K562 (cell line): ENCODE measurements around the gene HNRNPLL. TPM values are rescaled to one million over a fixed set of nuclear protein-coding genes. Genes with fewer than 3 reads are reported as not detected.

Experiments used
- ATAC-seq: fragments of 200-7000 bp; cut with Tn5 transposase; 3 replicates; pipeline ENCODE4 v1.9.1; 2020; ENCODE audit warnings: moderate library complexity
- BruUV-seq: library from RNA; stranded (reverse); fragments of 400-500 nt; replicated peaks from 2 replicates; lab custom pipeline; 2021; lab: Mats Ljungman, UMichigan
- CTCF ChIA-PET: fragments of 300-600 bp; formaldehyde crosslinking; extraction: SDS; loops from one replicate; lab custom pipeline; 2021; ENCODE audit warnings: low intra/inter-chr PET ratio; lab: Yijun Ruan, JAX
- POLR2A ChIA-PET: fragments of 300-600, 350-650 bp; sonication (Branson Sonifier 250); formaldehyde crosslinking; extraction: SDS; loops from one replicate; lab custom pipeline; 2021; ENCODE audit warnings: antibody characterized with exemption, inconsistent platforms; lab: Yijun Ruan, JAX
- DNase-seq, 4 experiments: peaks; one replicate each; pipeline versions ENCODE4 v3.0.0 to v3.0.0-alpha.2; 2011 to 2018; ENCODE audit warnings: low spot score in 3 of 4, mixed read lengths in 3 of 4; ENCODE audit errors: extremely low read depth in 1 of 4
- FAIRE-seq: peaks from 2 replicates; lab custom pipeline; 2011; peaks lifted over from hg19 to GRCh38; lab: Jason Lieb, UNC
- H2AFZ ChIP-seq: 2 replicates; pipeline ENCODE4 v1.6.0; 2011; ENCODE audit warnings: low read depth, low read length, control low read depth, inconsistent platforms
- H3K27ac ChIP-seq: fragments of 200-600 bp; 3 replicates; pipeline ENCODE4 v1.8.0; 2011; ENCODE audit warnings: low read depth, mild to moderate bottlenecking, control low read depth, inconsistent platforms, low read length, moderate library complexity, mixed read lengths; ENCODE audit errors: extremely low read depth
- H3K27me3 ChIP-seq, 2 experiments: fragments of 300-600 bp in 1 of 2; 2 replicates in 1 of 2; 3 replicates in 1 of 2; pipeline versions ENCODE4 v1.6.0 to v1.8.0; 2011; ENCODE audit warnings: inconsistent platforms in 2 of 2, low read length in 2 of 2, mild to moderate bottlenecking in 1 of 2, mixed read lengths in 1 of 2, moderate library complexity in 1 of 2; ENCODE audit not compliant: control insufficient read depth in 2 of 2, insufficient read depth in 2 of 2
- H3K36me3 ChIP-seq: fragments of 300-600 bp; 3 replicates; pipeline ENCODE4 v1.8.0; 2011; ENCODE audit warnings: mild to moderate bottlenecking, low read length, inconsistent platforms; ENCODE audit not compliant: control insufficient read depth, insufficient read depth
- H3K4me1 ChIP-seq, 2 experiments: fragments of 200-600 bp in 1 of 2; replicated peaks in 1 of 2; 2 replicates in 1 of 2; 3 replicates in 1 of 2; pipeline versions ENCODE4 v1.5.1 to v1.8.0; 2011; ENCODE audit warnings: inconsistent platforms in 2 of 2, low read length in 2 of 2, mild to moderate bottlenecking in 1 of 2, mixed read lengths in 1 of 2, moderate library complexity in 1 of 2; ENCODE audit not compliant: control insufficient read depth in 2 of 2, insufficient read depth in 2 of 2
- H3K4me2 ChIP-seq: 2 replicates; pipeline ENCODE4 v1.6.1; 2011; ENCODE audit warnings: low read length, control low read depth, inconsistent platforms, mixed read lengths; ENCODE audit not compliant: insufficient read depth
- H3K4me3 ChIP-seq: fragments of 200-600 bp; sonication (generic), shearing (Covaris generic); 2 replicates; pipeline ENCODE4 v1.5.1; 2016; ENCODE audit warnings: control low read depth, inconsistent platforms
- H3K79me2 ChIP-seq: fragments of 200-600 bp; 3 replicates; pipeline ENCODE4 v1.8.0; 2011; ENCODE audit warnings: low read length, inconsistent platforms; ENCODE audit not compliant: control insufficient read depth, insufficient read depth
- H3K9ac ChIP-seq, 2 experiments: 2 replicates each; pipeline versions ENCODE4 v1.6.0 to v1.6.1; 2011; ENCODE audit warnings: low read depth in 2 of 2, low read length in 2 of 2, control low read depth in 1 of 2, inconsistent platforms in 1 of 2, mild to moderate bottlenecking in 1 of 2, mixed read lengths in 1 of 2; ENCODE audit not compliant: insufficient read depth in 1 of 2
- H3K9me1 ChIP-seq: one replicate; pipeline ENCODE4 v1.6.0; 2011; ENCODE audit warnings: inconsistent platforms, mild to moderate bottlenecking, low read length, moderate library complexity; ENCODE audit not compliant: control insufficient read depth, insufficient read depth
- H3K9me3 ChIP-seq: replicated peaks from 2 replicates; pipeline ENCODE4 v1.5.1; 2011; ENCODE audit warnings: low read depth, low read length, inconsistent platforms; ENCODE audit not compliant: control insufficient read depth, insufficient read depth
- H4K20me1 ChIP-seq: replicated peaks from 2 replicates; pipeline ENCODE4 v1.6.1; 2011; ENCODE audit warnings: low read length, inconsistent platforms, mixed read lengths; ENCODE audit not compliant: control insufficient read depth, insufficient read depth
- ATF7 ChIP-seq: fragments of 450-650 bp; IDR thresholded peaks from 2 replicates; pipeline ENCODE4 v1.7.1; 2014; ENCODE audit warnings: mild to moderate bottlenecking, moderate library complexity
- BRD4 ChIP-seq: fragments of 200-600 bp; sonication (generic); IDR thresholded peaks from 2 replicates; pipeline ENCODE4 v1.6.1; 2017; ENCODE audit warnings: inconsistent platforms
- ELF1 ChIP-seq: fragments of 200-800 bp; sonication (Bioruptor generic); IDR thresholded peaks from 2 replicates; pipeline ENCODE4 v1.6.1; 2016; ENCODE audit warnings: missing genetic modification characterization, missing compliant biosample characterization
- HDAC1 ChIP-seq, 2 experiments: fragments of 450-650 bp; IDR thresholded peaks; 2 replicates each; pipeline ENCODE4 v1.6.1; 2016 to 2017; ENCODE audit warnings: inconsistent platforms in 1 of 2, mild to moderate bottlenecking in 1 of 2, moderate library complexity in 1 of 2
- HNRNPL ChIP-seq: fragments of 200-400 bp; formaldehyde crosslinking; IDR thresholded peaks from 2 replicates; pipeline ENCODE4 v1.6.1; 2017; ENCODE audit warnings: low read depth, mild to moderate bottlenecking, low read length
- KAT2B ChIP-seq: IDR thresholded peaks from one replicate; pipeline ENCODE4 v1.6.1; 2012; ENCODE audit warnings: low read depth, mild to moderate bottlenecking, control low read depth, inconsistent platforms, low read length, moderate library complexity
- NFATC3 ChIP-seq: fragments of 450-650 bp; IDR thresholded peaks from 2 replicates; pipeline ENCODE4 v1.6.1; 2017; ENCODE audit warnings: mild to moderate bottlenecking
- PYGO2 ChIP-seq: fragments of 450-650 bp; IDR thresholded peaks from 2 replicates; pipeline ENCODE4 v1.6.1; 2016; ENCODE audit warnings: mild to moderate bottlenecking, missing genetic modification characterization, moderate library complexity, missing compliant biosample characterization
- TAF9B ChIP-seq: fragments of 450-650 bp; IDR thresholded peaks from 2 replicates; pipeline ENCODE4 v1.6.1; 2018; ENCODE audit warnings: mild to moderate bottlenecking; ENCODE audit not compliant: partially characterized antibody
- TCFL5 ChIP-seq: fragments of 250-450 bp; sonication (Bioruptor Pico); conservative IDR thresholded peaks from 2 replicates; pipeline ENCODE4 v1.6.1; 2021; ENCODE audit warnings: mild to moderate bottlenecking, moderate library complexity, matching md5 sums
- YY1 ChIP-seq, 3 experiments: IDR thresholded peaks; 2 replicates each; pipeline ENCODE4 v1.6.1; 2011; ENCODE audit warnings: low read length in 2 of 3, mild to moderate bottlenecking in 2 of 3, moderate library complexity in 2 of 3, borderline replicate concordance in 1 of 3, control low read depth in 1 of 3, low read depth in 1 of 3; ENCODE audit not compliant: insufficient read depth in 3 of 3, insufficient replicate concordance in 2 of 3, control insufficient read depth in 1 of 3, insufficient read length in 1 of 3; ENCODE audit errors: extremely low read depth in 1 of 3
- ZEB2 ChIP-seq: fragments of 450-650 bp; IDR thresholded peaks from 2 replicates; pipeline ENCODE4 v1.6.1; 2016
- ZNF384 ChIP-seq: IDR thresholded peaks from 2 replicates; pipeline ENCODE4 v1.6.1; 2012; ENCODE audit warnings: low read depth, low read length, improper control_type of control experiment
- ZNF431 ChIP-seq: sonication (generic); formaldehyde crosslinking; IDR thresholded peaks from 2 replicates; pipeline ENCODE4 v1.8.0; 2022; ENCODE audit warnings: mild to moderate bottlenecking, missing genetic modification reagents
- ZNF707 ChIP-seq: fragments of 250-450 bp; sonication (Bioruptor Pico); conservative IDR thresholded peaks from 2 replicates; pipeline ENCODE4 v1.8.0; 2022; ENCODE audit warnings: inconsistent platforms, mild to moderate bottlenecking, moderate library complexity
- ZNF75A ChIP-seq: fragments of 450-650 bp; formaldehyde crosslinking; IDR thresholded peaks from 2 replicates; pipeline ENCODE4 v1.4.0; 2020; ENCODE audit warnings: mild to moderate bottlenecking
- WGBS: fragments of 100-300 bp; shearing (Covaris generic); methylation state at CpG from one replicate; pipeline ENCODE4 v1.1.6; 2016; ENCODE audit warnings: low coverage, mixed read lengths; ENCODE audit not compliant: insufficient coverage; ENCODE audit errors: missing lambda C conversion rate; 5-methylcytosine and 5-hydroxymethylcytosine counted together
- in situ Hi-C: fragments of 300-500 bp; cut with MboI; formaldehyde crosslinking; loops from 4 replicates; pipeline ENCODE4 v1.15.0; 2018; ENCODE audit warnings: inconsistent platforms, mixed read lengths
- intact Hi-C: fragments of 100-400 bp; cut with micrococcal nuclease; formaldehyde crosslinking; loops from 2 replicates; pipeline ENCODE4 v1.14.2; 2022
- polyA plus RNA-seq, 8 experiments: library from polyadenylated mRNA; depleted of rRNA in 4 of 8; stranded (reverse) in 5 of 8; unstranded in 3 of 8; fragments of >200 nt; fragmentation: Nextera tagmentation in 2 of 8; fragmentation: Illumina TruSeq in 1 of 8; extraction: Ambion mirVana in 2 of 8; extraction: Trizol in 1 of 8; gene quantifications; 2 replicates each; pipeline versions ENCODE4 v1.2.1 to v1.2.3, GENCODE V29; 2011 to 2014; ENCODE audit warnings: inconsistent platforms in 1 of 8, missing spikeins in 1 of 8
- total RNA-seq, 7 experiments: library from RNA; depleted of rRNA in 6 of 7; stranded (reverse); fragments of >200 nt in 6 of 7; fragmentation: Illumina TruSeq in 2 of 7; extraction: Trizol in 2 of 7; gene quantifications; 2 replicates each; pipeline versions ENCODE4 v1.2.1 to v1.2.3, GENCODE V29; 2011 to 2021; ENCODE audit warnings: low replicate concordance in 1 of 7
- TF ChIP-seq, protein P1 (sequence below): sonication (generic); formaldehyde crosslinking; IDR thresholded peaks from 2 replicates; pipeline ENCODE4 v1.8.0; 2022; ENCODE audit warnings: missing genetic modification reagents, mild to moderate bottlenecking, moderate library complexity, borderline replicate concordance
- TF ChIP-seq, protein P2 (sequence below), 2 experiments: IDR thresholded peaks in 1 of 2; conservative IDR thresholded peaks in 1 of 2; 2 replicates each; pipeline ENCODE4 v1.6.1; 2016; ENCODE audit warnings: low read depth in 2 of 2, mild to moderate bottlenecking in 1 of 2, missing compliant biosample characterization in 1 of 2, missing genetic modification characterization in 1 of 2, moderate library complexity in 1 of 2

Gene HNRNPLL
- total and polyA plus RNA-seq, 9 of the 15 experiments (the other 6 are each of a cell fraction or from before 2014, with no cell fraction given): 19.8 to 135 (median 57.8) TPM

DNA sequence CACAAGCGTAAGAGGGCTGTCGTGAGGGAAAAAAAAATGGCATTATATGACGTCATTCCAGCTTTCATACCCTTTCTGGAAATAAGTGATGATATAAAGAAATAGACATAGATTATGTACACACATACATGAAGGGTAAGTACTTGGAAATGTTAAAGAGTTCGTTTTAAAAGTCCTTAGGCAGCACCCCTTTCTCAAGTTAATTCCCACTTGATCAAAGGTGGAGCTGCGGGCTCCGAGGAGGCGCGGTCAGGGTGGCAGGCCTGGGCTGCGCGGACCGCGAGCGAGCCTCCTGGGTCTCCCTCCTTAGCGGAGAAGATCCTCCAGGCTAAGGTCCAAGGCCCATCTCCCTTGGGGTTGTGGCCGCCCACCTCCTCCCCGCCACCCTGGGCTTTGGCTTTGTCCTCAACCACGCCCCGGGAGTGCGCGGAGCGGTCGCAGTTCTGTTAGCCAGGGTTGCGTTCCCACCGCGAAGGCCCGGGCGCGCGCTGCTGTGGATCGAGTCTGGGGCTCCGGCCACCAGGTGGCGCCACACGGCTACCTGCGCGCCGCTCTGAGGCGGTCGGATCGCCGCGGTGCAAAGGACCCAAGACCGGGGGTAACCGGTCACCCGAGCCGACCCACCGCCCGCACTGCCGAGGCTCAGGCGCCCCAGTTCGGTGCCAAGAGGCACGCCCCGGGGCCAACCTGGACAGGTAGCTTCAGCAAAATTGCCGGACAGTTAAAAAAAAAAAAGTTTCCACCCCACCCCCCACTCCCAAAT lies 66.8 kb downstream of the HNRNPLL start:
- peak overlapping the region; percentile 83 for H3K4me2 ChIP-seq
- in situ Hi-C loops (no loop called here), intact Hi-C loops (loop anchor here (2.0 to 10.0 kb wide), 4 partner anchors 205 to 691 kb away; no protein-coding TSS in a partner anchor)
- CTCF ChIA-PET: interaction anchor here (0.6 to 2.2 kb wide), 8 partner anchors 12 to 693 kb away, joined by 3 to 18 read pairs (median 4); no protein-coding TSS in a partner anchor
- H3K79me2 ChIP-seq: no peaks in the 10 kb centered on the region
- H3K9me3 ChIP-seq: no peaks in the 10 kb centered on the region
- no peaks in the 10 kb centered on the region for H3K36me3 ChIP-seq
- WGBS: 6% methylated on average over 44 of the region's 53 CpGs
- H4K20me1 ChIP-seq: no peaks in the 10 kb centered on the region; the same call in 1 of the 2 replicates
- H3K27ac ChIP-seq: no peak overlapping the region; the same call in 2 of the 3 replicates
- FAIRE-seq: no peak
- H3K4me1 ChIP-seq: peaks cover 7 to 16% of the 10 kb centered on the region in 2 experiments; a peak in 3 of 5 replicates
- peak overlapping the region; percentile 53 for H3K4me3 ChIP-seq
- peak overlapping the region; percentile 94 for H2AFZ ChIP-seq
- peak overlapping the region; percentile 61 to 88; a peak in 3 of 4 replicates for H3K9ac ChIP-seq
- DNase-seq: peak; percentile 83 to 87 (median 85)
- H3K27me3 ChIP-seq: peaks cover 19 to 40% of the 10 kb centered on the region in 2 experiments; a peak in 3 of 5 replicates
- peak; percentile 98 for ATAC-seq
- POLR2A ChIA-PET: interaction anchor here (0.6 to 1.4 kb wide), 5 partner anchors 9 to 215 kb away, joined by 3 to 5 read pairs (median 3); partner anchors contain the start of gene SRSF7
- BruUV-seq: no TSS peak
- H3K9me1 ChIP-seq: no peaks in the 10 kb centered on the region
- TF ChIP-seq, protein P1, sequence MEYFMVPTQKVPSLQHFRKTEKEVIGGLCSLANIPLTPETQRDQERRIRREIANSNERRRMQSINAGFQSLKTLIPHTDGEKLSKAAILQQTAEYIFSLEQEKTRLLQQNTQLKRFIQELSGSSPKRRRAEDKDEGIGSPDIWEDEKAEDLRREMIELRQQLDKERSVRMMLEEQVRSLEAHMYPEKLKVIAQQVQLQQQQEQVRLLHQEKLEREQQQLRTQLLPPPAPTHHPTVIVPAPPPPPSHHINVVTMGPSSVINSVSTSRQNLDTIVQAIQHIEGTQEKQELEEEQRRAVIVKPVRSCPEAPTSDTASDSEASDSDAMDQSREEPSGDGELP (CRISPR knock-in tag): peak; percentile 65; the same call in 1 of the 2 replicates
- TF ChIP-seq ELF1 (tag): no peak
- TF ChIP-seq KAT2B: no peak
- TF ChIP-seq HDAC1 (IDR thresholded peaks at IDR 0.05): no peak
- TF ChIP-seq ZNF707: no peak
- TF ChIP-seq YY1 (IDR thresholded peaks at IDR 0.05; ENCODE audit: borderline replicate concordance in 1 of 3, control insufficient read depth in 1 of 3, extremely low read depth in 1 of 3, insufficient read depth in 3 of 3, insufficient read length in 1 of 3, insufficient replicate concordance in 2 of 3, low read depth in 1 of 3, low read length in 2 of 3): peak in 2 of 3 experiments; percentile 20 to 29
- peak; percentile 94 for TF ChIP-seq ATF7
- peak; percentile 54 for TF ChIP-seq ZNF384
- 0 out of 2 replicates have a peak, but pooled peaks have one; percentile 37 for TF ChIP-seq ZNF431 (CRISPR knock-in tag)
- no peak for TF ChIP-seq TCFL5
- no peak for TF ChIP-seq TAF9B
- TF ChIP-seq PYGO2 (tag): no peak
- no peak for TF ChIP-seq ZEB2
- no peak for TF ChIP-seq BRD4
- no peak for TF ChIP-seq HNRNPL
- TF ChIP-seq, protein P2, sequence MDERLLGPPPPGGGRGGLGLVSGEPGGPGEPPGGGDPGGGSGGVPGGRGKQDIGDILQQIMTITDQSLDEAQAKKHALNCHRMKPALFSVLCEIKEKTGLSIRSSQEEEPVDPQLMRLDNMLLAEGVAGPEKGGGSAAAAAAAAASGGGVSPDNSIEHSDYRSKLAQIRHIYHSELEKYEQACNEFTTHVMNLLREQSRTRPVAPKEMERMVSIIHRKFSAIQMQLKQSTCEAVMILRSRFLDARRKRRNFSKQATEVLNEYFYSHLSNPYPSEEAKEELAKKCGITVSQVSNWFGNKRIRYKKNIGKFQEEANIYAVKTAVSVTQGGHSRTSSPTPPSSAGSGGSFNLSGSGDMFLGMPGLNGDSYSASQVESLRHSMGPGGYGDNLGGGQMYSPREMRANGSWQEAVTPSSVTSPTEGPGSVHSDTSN (CRISPR knock-in tag; IDR thresholded peaks at IDR 0.05; ENCODE audit: low read depth): no peak
- TF ChIP-seq, protein P2 (tag; conservative IDR thresholded peaks at IDR 0.05; ENCODE audit: low read depth): no peak
- TF ChIP-seq ZNF75A (CRISPR knock-in tag): no peak
- TF ChIP-seq NFATC3: no peak
